ENCODE measurements around the gene XPO1. TPM values are rescaled to one million over a fixed set of nuclear protein-coding genes. Genes with fewer than 3 reads are reported as not detected.
"Not testable (repeated sequence)": the region's sequence is repeated elsewhere in the genome, so short reads cannot be mapped to it uniquely, and the experiment has no call there.

Gene XPO1
- total and polyA plus RNA-seq, 2 experiments from 2014 or later = 115 to 485 TPM

DNA sequence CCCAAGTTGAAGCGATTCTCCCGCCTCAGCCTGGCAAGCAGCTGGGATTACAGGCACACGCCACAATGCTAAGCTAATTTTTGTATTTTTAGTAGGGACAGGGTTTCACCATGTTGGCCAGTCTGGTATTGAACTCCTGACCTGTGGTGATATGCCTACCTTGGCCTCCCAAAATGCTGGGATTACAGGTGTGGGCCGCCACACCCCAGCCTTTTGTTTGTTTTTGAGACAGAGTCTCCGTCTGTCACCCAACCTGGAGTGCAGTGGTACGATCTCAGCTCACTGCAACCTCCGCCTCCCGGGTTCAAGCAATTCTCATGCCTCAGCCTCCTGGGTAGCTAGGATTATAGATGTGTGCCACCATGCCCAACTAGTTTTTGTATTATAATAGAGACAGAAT, 83.2 kb downstream of the XPO1 start:
- H3K36me3 Mint-ChIP-seq (ENCODE audit: low read depth) = peaks cover 13% of the 10 kb centered on the region; the same call in 2 of the 3 replicates
- H3F3A ChIP-seq (replicated peaks; ENCODE audit: low read depth); H3K27me3 ChIP-seq (ENCODE audit: insufficient read depth); H3K27ac Mint-ChIP-seq; H3K9me2 ChIP-seq (ENCODE audit: insufficient read depth); H3K9me3 Mint-ChIP-seq; DNase-seq (ENCODE audit: low spot score); H3K4me3 ChIP-seq; H3K27me3 Mint-ChIP-seq (ENCODE audit: insufficient read depth, low read depth, poor library complexity); H3K36me3 ChIP-seq (ENCODE audit: insufficient read depth); H3K27ac ChIP-seq (ENCODE audit: low read depth); H3K4me1 Mint-ChIP-seq; H3K4me2 ChIP-seq; H3K4me1 ChIP-seq (ENCODE audit: insufficient read depth); H3K4me3 Mint-ChIP-seq; ATAC-seq; H2AFZ ChIP-seq: not testable (repeated sequence)
- Histone ChIP-seq H3K79me2 (replicated peaks; ENCODE audit: insufficient read depth) (peaks cover 100% of the 10 kb centered on the region), H4K20me1 (replicated peaks; ENCODE audit: insufficient read depth) (peaks cover 72% of the 10 kb centered on the region)

GRCh38 chr2:61454383-61454782, 83.8 kb downstream of the XPO1 start:
- no peaks in the 10 kb centered on the region for H3K9me2 ChIP-seq (ENCODE audit: insufficient read depth)
- H3K4me1 Mint-ChIP-seq = no peaks in the 10 kb centered on the region; the same call in 2 of the 3 replicates
- no peak for DNase-seq (ENCODE audit: low spot score)
- H3K27me3 ChIP-seq (ENCODE audit: insufficient read depth) = no peaks in the 10 kb centered on the region
- no peak overlapping the region for H3K4me3 ChIP-seq
- peaks cover 3% of the 10 kb centered on the region for H3K27me3 Mint-ChIP-seq (ENCODE audit: insufficient read depth, low read depth, poor library complexity)
- H4K20me1 ChIP-seq (replicated peaks; ENCODE audit: insufficient read depth) = peaks cover 72% of the 10 kb centered on the region
- H3K27ac Mint-ChIP-seq = no peak overlapping the region
- no peak for ATAC-seq
- no peaks in the 10 kb centered on the region for H3K9me3 Mint-ChIP-seq
- peaks cover 100% of the 10 kb centered on the region for H3K79me2 ChIP-seq (replicated peaks; ENCODE audit: insufficient read depth)
- no peaks in the 10 kb centered on the region for H3F3A ChIP-seq (replicated peaks; ENCODE audit: low read depth)
- H3K4me2 ChIP-seq = no peak overlapping the region
- no peak overlapping the region for H2AFZ ChIP-seq
- H3K36me3 ChIP-seq (ENCODE audit: insufficient read depth) = no peaks in the 10 kb centered on the region
- no peaks in the 10 kb centered on the region; the same call in 1 of the 2 replicates for H3K4me1 ChIP-seq (ENCODE audit: insufficient read depth)
- H3K4me3 Mint-ChIP-seq = no peak overlapping the region
- no peak overlapping the region for H3K27ac ChIP-seq (ENCODE audit: low read depth)
- H3K36me3 Mint-ChIP-seq (ENCODE audit: low read depth) = peaks cover 15% of the 10 kb centered on the region; the same call in 2 of the 3 replicates
- no peak for TF ChIP-seq JUNB (IDR thresholded peaks at IDR 0.05; ENCODE audit: unreplicated experiment)
- TF ChIP-seq CREB1 (CRISPR knock-in tag; IDR thresholded peaks at IDR 0.05; ENCODE audit: low read depth) = no peak
- TF ChIP-seq EZH2 (IDR thresholded peaks at IDR 0.05; ENCODE audit: low read depth, unreplicated experiment) = no peak
- TF ChIP-seq, protein P1, sequence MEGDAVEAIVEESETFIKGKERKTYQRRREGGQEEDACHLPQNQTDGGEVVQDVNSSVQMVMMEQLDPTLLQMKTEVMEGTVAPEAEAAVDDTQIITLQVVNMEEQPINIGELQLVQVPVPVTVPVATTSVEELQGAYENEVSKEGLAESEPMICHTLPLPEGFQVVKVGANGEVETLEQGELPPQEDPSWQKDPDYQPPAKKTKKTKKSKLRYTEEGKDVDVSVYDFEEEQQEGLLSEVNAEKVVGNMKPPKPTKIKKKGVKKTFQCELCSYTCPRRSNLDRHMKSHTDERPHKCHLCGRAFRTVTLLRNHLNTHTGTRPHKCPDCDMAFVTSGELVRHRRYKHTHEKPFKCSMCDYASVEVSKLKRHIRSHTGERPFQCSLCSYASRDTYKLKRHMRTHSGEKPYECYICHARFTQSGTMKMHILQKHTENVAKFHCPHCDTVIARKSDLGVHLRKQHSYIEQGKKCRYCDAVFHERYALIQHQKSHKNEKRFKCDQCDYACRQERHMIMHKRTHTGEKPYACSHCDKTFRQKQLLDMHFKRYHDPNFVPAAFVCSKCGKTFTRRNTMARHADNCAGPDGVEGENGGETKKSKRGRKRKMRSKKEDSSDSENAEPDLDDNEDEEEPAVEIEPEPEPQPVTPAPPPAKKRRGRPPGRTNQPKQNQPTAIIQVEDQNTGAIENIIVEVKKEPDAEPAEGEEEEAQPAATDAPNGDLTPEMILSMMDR (conservative IDR thresholded peaks at IDR 0.05; ENCODE audit: low read depth in 2 of 2) = no peak
- TF ChIP-seq NANOG (IDR thresholded peaks at IDR 0.05; ENCODE audit: borderline replicate concordance) = no peak
- no peak for TF ChIP-seq ZNF462 (CRISPR knock-in tag; IDR thresholded peaks at IDR 0.05)
- TF ChIP-seq ZNF331 (CRISPR knock-in tag; IDR thresholded peaks at IDR 0.05; ENCODE audit: low read depth) = no peak
- TF ChIP-seq, protein P2, sequence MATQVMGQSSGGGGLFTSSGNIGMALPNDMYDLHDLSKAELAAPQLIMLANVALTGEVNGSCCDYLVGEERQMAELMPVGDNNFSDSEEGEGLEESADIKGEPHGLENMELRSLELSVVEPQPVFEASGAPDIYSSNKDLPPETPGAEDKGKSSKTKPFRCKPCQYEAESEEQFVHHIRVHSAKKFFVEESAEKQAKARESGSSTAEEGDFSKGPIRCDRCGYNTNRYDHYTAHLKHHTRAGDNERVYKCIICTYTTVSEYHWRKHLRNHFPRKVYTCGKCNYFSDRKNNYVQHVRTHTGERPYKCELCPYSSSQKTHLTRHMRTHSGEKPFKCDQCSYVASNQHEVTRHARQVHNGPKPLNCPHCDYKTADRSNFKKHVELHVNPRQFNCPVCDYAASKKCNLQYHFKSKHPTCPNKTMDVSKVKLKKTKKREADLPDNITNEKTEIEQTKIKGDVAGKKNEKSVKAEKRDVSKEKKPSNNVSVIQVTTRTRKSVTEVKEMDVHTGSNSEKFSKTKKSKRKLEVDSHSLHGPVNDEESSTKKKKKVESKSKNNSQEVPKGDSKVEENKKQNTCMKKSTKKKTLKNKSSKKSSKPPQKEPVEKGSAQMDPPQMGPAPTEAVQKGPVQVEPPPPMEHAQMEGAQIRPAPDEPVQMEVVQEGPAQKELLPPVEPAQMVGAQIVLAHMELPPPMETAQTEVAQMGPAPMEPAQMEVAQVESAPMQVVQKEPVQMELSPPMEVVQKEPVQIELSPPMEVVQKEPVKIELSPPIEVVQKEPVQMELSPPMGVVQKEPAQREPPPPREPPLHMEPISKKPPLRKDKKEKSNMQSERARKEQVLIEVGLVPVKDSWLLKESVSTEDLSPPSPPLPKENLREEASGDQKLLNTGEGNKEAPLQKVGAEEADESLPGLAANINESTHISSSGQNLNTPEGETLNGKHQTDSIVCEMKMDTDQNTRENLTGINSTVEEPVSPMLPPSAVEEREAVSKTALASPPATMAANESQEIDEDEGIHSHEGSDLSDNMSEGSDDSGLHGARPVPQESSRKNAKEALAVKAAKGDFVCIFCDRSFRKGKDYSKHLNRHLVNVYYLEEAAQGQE (IDR thresholded peaks at IDR 0.05; ENCODE audit: unreplicated experiment) = no peak
- no peak for TF ChIP-seq ZNF114 (CRISPR knock-in tag; IDR thresholded peaks at IDR 0.05)
- TF ChIP-seq POLR2AphosphoS5 (IDR thresholded peaks at IDR 0.05; ENCODE audit: low read depth) = no peak
- no peak for TF ChIP-seq EZH2phosphoT487 (IDR thresholded peaks at IDR 0.05; ENCODE audit: unreplicated experiment)
- TF ChIP-seq STAT1 (IDR thresholded peaks at IDR 0.05; ENCODE audit: unreplicated experiment) = no peak

Data from GM23338 (cell line).